Measurements from ENCODE around the gene ZFR2.

ZFR2 gene

GRCh38 chr19:3838661-3839060 is 30.2 kb downstream of the ZFR2 start:
- no peak for DNase-seq (ENCODE audit: low read depth, low spot score)
- Histone ChIP-seq H3K27ac (ENCODE audit: low read length) (no peak overlapping the region), H3K4me1 (ENCODE audit: control insufficient read depth, insufficient read depth, low read length) (no peaks in the 10 kb centered on the region), H3K27me3 (ENCODE audit: control insufficient read depth, insufficient read depth, low read length) (no peaks in the 10 kb centered on the region), H3K9me3 (ENCODE audit: control insufficient read depth, insufficient read depth, low read length) (no peaks in the 10 kb centered on the region), H3K4me3 (ENCODE audit: low read length) (no peak overlapping the region), H3K36me3 (ENCODE audit: control insufficient read depth, insufficient read depth, low read length) (no peaks in the 10 kb centered on the region)
- no CpG with 5 or more reads among the region's 13 CpGs for WGBS (ENCODE audit: insufficient coverage, insufficient read length)

DNA sequence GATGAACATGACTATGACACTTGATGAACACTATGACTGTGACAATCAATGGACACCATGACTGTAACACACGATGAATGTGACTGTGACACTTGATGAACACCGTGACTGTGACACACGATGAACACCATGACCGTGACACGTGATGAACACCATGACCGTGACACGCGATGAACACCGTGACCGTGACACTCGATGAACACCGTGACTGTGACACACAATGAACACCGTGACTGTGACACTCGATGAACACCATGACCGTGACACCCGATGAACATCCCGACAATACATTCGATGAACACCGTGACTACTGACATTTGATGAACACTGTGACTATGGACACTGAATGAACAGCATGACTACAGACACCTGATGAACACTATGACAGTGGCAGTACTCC is 30.9 kb downstream of the ZFR2 start:
- H3K4me1 ChIP-seq (ENCODE audit: control insufficient read depth, insufficient read depth, low read length), result no peaks in the 10 kb centered on the region
- no peak for DNase-seq (ENCODE audit: low read depth, low spot score)
- H3K4me3 ChIP-seq (ENCODE audit: low read length), result no peak overlapping the region
- WGBS (ENCODE audit: insufficient coverage, insufficient read length), result no CpG with 5 or more reads among the region's 19 CpGs
- H3K9me3 ChIP-seq (ENCODE audit: control insufficient read depth, insufficient read depth, low read length), result no peaks in the 10 kb centered on the region
- no peaks in the 10 kb centered on the region for H3K36me3 ChIP-seq (ENCODE audit: control insufficient read depth, insufficient read depth, low read length)
- H3K27ac ChIP-seq (ENCODE audit: low read length), result no peak overlapping the region
- no peaks in the 10 kb centered on the region for H3K27me3 ChIP-seq (ENCODE audit: control insufficient read depth, insufficient read depth, low read length)

- no peaks in the 10 kb centered on the region for H3K27me3 ChIP-seq (ENCODE audit: control insufficient read depth, insufficient read depth, low read length)
- no CpG with 5 or more reads among the region's 17 CpGs for WGBS (ENCODE audit: insufficient coverage, insufficient read length)
- no peak overlapping the region for H3K4me3 ChIP-seq (ENCODE audit: low read length)
- H3K36me3 ChIP-seq (ENCODE audit: control insufficient read depth, insufficient read depth, low read length), result no peaks in the 10 kb centered on the region
- H3K4me1 ChIP-seq (ENCODE audit: control insufficient read depth, insufficient read depth, low read length), result no peaks in the 10 kb centered on the region
- DNase-seq (ENCODE audit: low read depth, low spot score), result no peak
- no peaks in the 10 kb centered on the region for H3K9me3 ChIP-seq (ENCODE audit: control insufficient read depth, insufficient read depth, low read length)
- H3K27ac ChIP-seq (ENCODE audit: low read length), result no peak overlapping the region
Measured at GRCh38 chr19:3837332-3837731, 31.5 kb downstream of the ZFR2 start.

DNA sequence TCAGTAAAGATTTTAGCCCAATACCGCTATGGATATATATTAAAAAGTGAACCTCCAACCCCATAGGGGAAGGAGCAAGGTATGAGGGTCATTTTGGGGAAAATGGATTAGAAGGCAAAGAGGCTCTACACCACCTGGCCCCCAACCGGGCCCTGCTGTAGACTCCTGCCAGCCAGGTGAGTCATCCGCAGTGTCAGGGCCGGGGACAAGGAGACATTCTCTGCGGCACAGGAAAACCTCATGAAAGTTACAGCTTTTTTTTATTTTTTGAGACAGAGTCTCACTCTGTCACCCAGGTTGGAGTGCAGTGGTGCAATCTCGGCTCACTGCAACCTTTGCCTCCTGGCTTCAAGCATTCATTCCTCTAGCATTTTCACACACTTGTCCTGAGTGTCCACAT is 32.0 kb downstream of the ZFR2 start:
- H3K27me3 ChIP-seq (ENCODE audit: control insufficient read depth, insufficient read depth, low read length), result no peaks in the 10 kb centered on the region
- no peak overlapping the region for H3K4me3 ChIP-seq (ENCODE audit: low read length)
- no peaks in the 10 kb centered on the region for H3K36me3 ChIP-seq (ENCODE audit: control insufficient read depth, insufficient read depth, low read length)
- DNase-seq (ENCODE audit: low read depth, low spot score), result no peak
- no peaks in the 10 kb centered on the region for H3K4me1 ChIP-seq (ENCODE audit: control insufficient read depth, insufficient read depth, low read length)
- no peaks in the 10 kb centered on the region for H3K9me3 ChIP-seq (ENCODE audit: control insufficient read depth, insufficient read depth, low read length)
- no peak overlapping the region for H3K27ac ChIP-seq (ENCODE audit: low read length)
- WGBS (ENCODE audit: insufficient coverage, insufficient read length), result no CpG with 5 or more reads among the region's 6 CpGs

- no CpG with 5 or more reads among the region's 9 CpGs for WGBS (ENCODE audit: insufficient coverage, insufficient read length)
- H3K4me3 ChIP-seq (ENCODE audit: low read length), result no peak overlapping the region
- H3K36me3 ChIP-seq (ENCODE audit: control insufficient read depth, insufficient read depth, low read length), result no peaks in the 10 kb centered on the region
- H3K27me3 ChIP-seq (ENCODE audit: control insufficient read depth, insufficient read depth, low read length), result no peaks in the 10 kb centered on the region
- no peak for DNase-seq (ENCODE audit: low read depth, low spot score)
- no peaks in the 10 kb centered on the region for H3K4me1 ChIP-seq (ENCODE audit: control insufficient read depth, insufficient read depth, low read length)
- no peak overlapping the region for H3K27ac ChIP-seq (ENCODE audit: low read length)
- H3K9me3 ChIP-seq (ENCODE audit: control insufficient read depth, insufficient read depth, low read length), result no peaks in the 10 kb centered on the region
Measured at GRCh38 chr19:3835055-3835435, 33.8 kb downstream of the ZFR2 start.

DNA sequence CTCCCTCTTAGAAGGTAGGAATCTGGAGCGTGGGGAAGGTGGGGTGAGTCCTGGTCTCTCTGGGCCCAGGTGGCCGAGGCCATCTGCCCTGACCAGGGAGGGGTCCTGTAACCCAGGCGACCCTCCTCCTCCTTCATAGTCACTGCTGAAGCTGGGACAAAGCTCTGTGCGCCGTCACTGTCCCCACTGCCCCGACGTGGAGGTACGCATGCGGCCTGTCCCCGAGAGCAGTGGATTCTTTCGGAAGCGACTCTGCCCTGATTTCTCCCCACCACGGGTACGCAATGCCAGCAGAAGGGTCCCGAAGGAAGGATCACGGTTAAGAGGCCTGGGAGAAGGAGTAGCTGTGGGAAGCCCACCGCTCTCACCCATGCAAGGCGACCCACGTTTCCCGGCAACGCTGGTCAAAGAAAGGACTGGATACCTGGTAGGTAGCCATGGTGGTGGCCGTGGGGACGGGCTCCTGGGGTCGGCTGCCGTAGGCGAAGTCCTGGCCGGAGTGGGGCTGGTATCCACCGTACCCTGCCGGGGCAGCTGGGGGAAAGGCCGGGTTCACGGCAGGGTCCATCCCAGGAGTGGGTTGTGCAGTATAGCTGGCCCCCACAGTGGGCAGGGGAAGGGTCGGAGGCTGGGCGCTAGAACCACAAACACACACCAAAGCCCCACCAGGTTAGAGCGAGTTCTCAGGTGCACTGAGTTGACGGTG is 34.3 kb downstream of the ZFR2 start:
- no CpG with 5 or more reads among the region's 35 CpGs for WGBS (ENCODE audit: insufficient coverage, insufficient read length)
- no peaks in the 10 kb centered on the region for H3K4me1 ChIP-seq (ENCODE audit: control insufficient read depth, insufficient read depth, low read length)

DNA sequence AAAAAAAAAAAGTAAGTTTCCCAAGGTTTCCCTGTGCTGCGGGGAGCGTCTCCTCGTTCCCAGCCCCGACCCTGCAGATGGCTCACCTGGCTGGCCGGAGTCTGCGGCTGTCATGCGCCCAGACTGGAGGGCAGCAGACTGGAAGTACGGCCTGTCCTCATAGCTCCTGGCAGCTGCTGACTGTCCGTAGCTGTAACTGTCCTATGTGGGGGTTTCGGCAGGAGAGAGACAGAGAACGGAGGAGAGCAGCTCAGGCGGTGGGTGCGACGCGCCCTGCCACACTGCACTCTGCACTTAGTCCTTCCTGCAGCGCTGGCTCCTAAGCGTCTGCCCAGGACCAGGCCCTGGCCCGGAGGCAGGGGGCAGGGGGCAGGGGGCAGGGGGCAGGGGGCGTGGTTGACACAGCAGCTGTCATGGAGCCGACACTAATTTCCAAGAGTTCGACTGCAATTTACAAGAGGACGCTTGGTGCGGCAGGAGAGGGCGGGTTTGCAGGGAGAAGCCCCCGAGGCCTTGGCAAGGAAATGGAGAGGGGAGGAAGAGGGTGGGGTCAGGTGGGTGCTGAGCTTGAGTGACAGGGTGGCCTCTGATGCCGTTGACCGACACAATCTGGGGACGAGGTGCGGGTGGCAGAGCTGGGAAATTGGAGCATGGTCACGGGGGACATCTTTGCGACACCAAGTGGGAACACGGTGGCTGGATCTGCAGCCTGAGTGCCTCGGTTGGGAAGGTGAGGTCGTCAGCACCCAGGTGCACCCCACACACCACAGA is 35.1 kb downstream of the ZFR2 start:
- H3K27ac ChIP-seq (ENCODE audit: low read length), result no peak overlapping the region
- WGBS (ENCODE audit: insufficient coverage, insufficient read length), result no CpG with 5 or more reads among the region's 34 CpGs

More for the DNA sequence above, 34.3 kb downstream of the ZFR2 start:
- DNase-seq (ENCODE audit: low read depth, low spot score), result no peak
- Histone ChIP-seq H3K9me3 (ENCODE audit: control insufficient read depth, insufficient read depth, low read length) (no peaks in the 10 kb centered on the region), H3K4me3 (ENCODE audit: low read length) (no peak overlapping the region), H3K27ac (ENCODE audit: low read length) (no peak overlapping the region), H3K36me3 (ENCODE audit: control insufficient read depth, insufficient read depth, low read length) (no peaks in the 10 kb centered on the region), H3K27me3 (ENCODE audit: control insufficient read depth, insufficient read depth, low read length) (no peaks in the 10 kb centered on the region)

GRCh38 chr19:3832001-3832400 is 36.8 kb downstream of the ZFR2 start:
- WGBS (ENCODE audit: insufficient coverage, insufficient read length), result no CpG with 5 or more reads among the region's 6 CpGs
- no peak overlapping the region for H3K27ac ChIP-seq (ENCODE audit: low read length)
- H3K36me3 ChIP-seq (ENCODE audit: control insufficient read depth, insufficient read depth, low read length), result no peaks in the 10 kb centered on the region
- H3K27me3 ChIP-seq (ENCODE audit: control insufficient read depth, insufficient read depth, low read length), result no peaks in the 10 kb centered on the region
- no peaks in the 10 kb centered on the region; the same call in 1 of the 2 replicates for H3K4me1 ChIP-seq (ENCODE audit: control insufficient read depth, insufficient read depth, low read length)
- H3K9me3 ChIP-seq (ENCODE audit: control insufficient read depth, insufficient read depth, low read length), result no peaks in the 10 kb centered on the region
- DNase-seq (ENCODE audit: low read depth, low spot score), result no peak
- H3K4me3 ChIP-seq (ENCODE audit: low read length), result no peak overlapping the region

More for the DNA sequence above, 35.1 kb downstream of the ZFR2 start:
- Histone ChIP-seq H3K9me3 (ENCODE audit: control insufficient read depth, insufficient read depth, low read length) (no peaks in the 10 kb centered on the region), H3K4me1 (ENCODE audit: control insufficient read depth, insufficient read depth, low read length) (no peaks in the 10 kb centered on the region), H3K27me3 (ENCODE audit: control insufficient read depth, insufficient read depth, low read length) (no peaks in the 10 kb centered on the region), H3K36me3 (ENCODE audit: control insufficient read depth, insufficient read depth, low read length) (no peaks in the 10 kb centered on the region), H3K4me3 (ENCODE audit: low read length) (no peak overlapping the region)
- no peak for DNase-seq (ENCODE audit: low read depth, low spot score)

DNA sequence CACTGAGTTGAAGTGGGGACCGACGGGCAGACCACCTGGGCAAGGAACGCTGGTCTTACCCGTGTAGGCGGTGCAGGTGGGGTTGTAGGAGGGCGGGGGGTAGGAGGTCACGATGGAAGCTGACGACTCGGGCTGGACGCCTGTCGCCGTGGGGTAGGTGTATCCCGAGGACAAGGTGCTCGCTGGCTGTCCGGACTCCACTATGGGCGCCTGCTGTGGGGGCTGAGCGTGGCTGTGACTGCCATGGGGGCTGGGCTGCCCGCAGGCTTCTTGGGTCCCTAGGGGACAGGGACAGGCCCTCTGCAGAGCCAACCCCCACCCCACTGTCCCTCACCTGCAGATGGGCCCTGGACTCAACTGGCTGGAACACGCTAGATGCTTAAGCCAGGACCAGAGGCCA is 37.2 kb downstream of the ZFR2 start:
- Histone ChIP-seq H3K27ac (ENCODE audit: low read length) (no peak overlapping the region), H3K4me3 (ENCODE audit: low read length) (no peak overlapping the region), H3K27me3 (ENCODE audit: control insufficient read depth, insufficient read depth, low read length) (no peaks in the 10 kb centered on the region), H3K4me1 (ENCODE audit: control insufficient read depth, insufficient read depth, low read length) (no peaks in the 10 kb centered on the region; the same call in 1 of the 2 replicates), H3K9me3 (ENCODE audit: control insufficient read depth, insufficient read depth, low read length) (no peaks in the 10 kb centered on the region), H3K36me3 (ENCODE audit: control insufficient read depth, insufficient read depth, low read length) (no peaks in the 10 kb centered on the region)
- no peak for DNase-seq (ENCODE audit: low read depth, low spot score)
- WGBS (ENCODE audit: insufficient coverage, insufficient read length), result no CpG with 5 or more reads among the region's 19 CpGs

DNA sequence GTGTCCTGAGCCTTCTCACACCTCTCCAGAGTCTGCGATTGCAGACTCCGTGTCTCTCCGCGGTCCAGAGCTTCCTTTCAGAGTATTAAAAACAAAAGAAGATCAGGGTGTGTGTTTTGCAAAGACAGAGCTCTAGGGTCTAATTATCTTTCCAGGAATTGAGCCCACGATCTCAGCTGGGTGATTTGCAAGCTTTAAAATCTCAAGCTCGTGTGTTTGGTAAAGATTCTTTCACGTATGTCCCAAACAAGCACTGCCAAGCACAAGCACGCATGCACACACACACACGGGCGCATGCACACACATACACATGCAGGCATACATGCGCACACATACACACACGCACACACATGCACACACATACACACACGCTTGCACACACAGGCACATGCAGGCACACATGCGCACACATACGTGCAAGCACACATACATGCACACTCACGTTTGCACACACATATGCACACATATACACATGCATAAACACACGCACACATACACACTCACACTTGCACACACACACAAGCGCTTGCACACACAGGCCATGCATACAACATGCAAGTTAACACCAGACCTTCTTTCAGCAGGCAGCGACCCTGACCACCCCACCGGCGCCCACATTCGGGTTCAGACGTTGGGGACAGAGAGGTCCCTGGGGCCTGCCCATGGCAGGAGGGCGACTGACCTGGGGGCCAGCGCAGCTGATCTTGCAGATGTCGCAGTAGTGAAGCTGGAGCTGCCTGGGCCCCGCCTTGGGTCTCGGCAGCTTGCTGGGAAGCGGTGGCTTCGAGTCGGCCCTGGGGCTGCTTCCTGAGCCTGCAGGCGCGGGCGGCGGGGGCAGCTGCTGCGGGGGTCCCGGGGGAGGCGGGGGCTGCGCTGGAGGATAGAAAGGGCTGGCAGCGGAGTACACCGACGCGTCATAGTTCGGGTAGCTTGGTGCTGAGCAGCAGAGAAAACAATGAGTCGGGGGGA is 37.9 kb downstream of the ZFR2 start:
- H3K36me3 ChIP-seq (ENCODE audit: control insufficient read depth, insufficient read depth, low read length), result no peaks in the 10 kb centered on the region
- no peaks in the 10 kb centered on the region; the same call in 1 of the 2 replicates for H3K4me1 ChIP-seq (ENCODE audit: control insufficient read depth, insufficient read depth, low read length)
- no CpG with 5 or more reads among the region's 45 CpGs for WGBS (ENCODE audit: insufficient coverage, insufficient read length)
- H3K27me3 ChIP-seq (ENCODE audit: control insufficient read depth, insufficient read depth, low read length), result no peaks in the 10 kb centered on the region
- no peaks in the 10 kb centered on the region for H3K9me3 ChIP-seq (ENCODE audit: control insufficient read depth, insufficient read depth, low read length)
- DNase-seq (ENCODE audit: low read depth, low spot score), result no peak
- H3K27ac ChIP-seq (ENCODE audit: low read length), result no peak overlapping the region
- no peak overlapping the region for H3K4me3 ChIP-seq (ENCODE audit: low read length)
